Activated naive CD8-positive, alpha-beta T cell treated with anti-CD3 and anti-CD28 coated beads for 36 hours (primary cell): Measurements from ENCODE around the gene GDF15. TPM values are rescaled to one million over a fixed set of nuclear protein-coding genes. Genes with fewer than 3 reads are reported as not detected.

Source experiments
- DNase-seq: peaks from one replicate; pipeline ENCODE4 v3.0.0; 2021
- H3K27ac Mint-ChIP-seq: one replicate; pipeline ENCODE4 v1.8.0; 2022; ENCODE audit warnings: mild to moderate bottlenecking, moderate library complexity, mixed read lengths
- H3K27me3 Mint-ChIP-seq: one replicate; pipeline ENCODE4 v1.8.0; 2022; ENCODE audit warnings: mild to moderate bottlenecking, mixed read lengths
- H3K36me3 Mint-ChIP-seq: one replicate; pipeline ENCODE4 v1.8.0; 2021; ENCODE audit warnings: mild to moderate bottlenecking, mixed read lengths
- H3K4me1 Mint-ChIP-seq: one replicate; pipeline ENCODE4 v1.8.0; 2021; ENCODE audit warnings: mixed read lengths
- H3K4me3 Mint-ChIP-seq: one replicate; pipeline ENCODE4 v1.8.0; 2022; ENCODE audit warnings: mild to moderate bottlenecking, moderate library complexity, mixed read lengths
- H3K9me3 Mint-ChIP-seq: one replicate; pipeline ENCODE4 v1.8.0; 2022; ENCODE audit warnings: mixed read lengths
- total RNA-seq, 2 experiments: library from RNA; stranded (reverse); gene quantifications; one replicate each; pipeline ENCODE4 v1.2.3, GENCODE V29; 2021

GDF15 gene
- total RNA-seq, 2 experiments from 2014 or later = not detected

DNA sequence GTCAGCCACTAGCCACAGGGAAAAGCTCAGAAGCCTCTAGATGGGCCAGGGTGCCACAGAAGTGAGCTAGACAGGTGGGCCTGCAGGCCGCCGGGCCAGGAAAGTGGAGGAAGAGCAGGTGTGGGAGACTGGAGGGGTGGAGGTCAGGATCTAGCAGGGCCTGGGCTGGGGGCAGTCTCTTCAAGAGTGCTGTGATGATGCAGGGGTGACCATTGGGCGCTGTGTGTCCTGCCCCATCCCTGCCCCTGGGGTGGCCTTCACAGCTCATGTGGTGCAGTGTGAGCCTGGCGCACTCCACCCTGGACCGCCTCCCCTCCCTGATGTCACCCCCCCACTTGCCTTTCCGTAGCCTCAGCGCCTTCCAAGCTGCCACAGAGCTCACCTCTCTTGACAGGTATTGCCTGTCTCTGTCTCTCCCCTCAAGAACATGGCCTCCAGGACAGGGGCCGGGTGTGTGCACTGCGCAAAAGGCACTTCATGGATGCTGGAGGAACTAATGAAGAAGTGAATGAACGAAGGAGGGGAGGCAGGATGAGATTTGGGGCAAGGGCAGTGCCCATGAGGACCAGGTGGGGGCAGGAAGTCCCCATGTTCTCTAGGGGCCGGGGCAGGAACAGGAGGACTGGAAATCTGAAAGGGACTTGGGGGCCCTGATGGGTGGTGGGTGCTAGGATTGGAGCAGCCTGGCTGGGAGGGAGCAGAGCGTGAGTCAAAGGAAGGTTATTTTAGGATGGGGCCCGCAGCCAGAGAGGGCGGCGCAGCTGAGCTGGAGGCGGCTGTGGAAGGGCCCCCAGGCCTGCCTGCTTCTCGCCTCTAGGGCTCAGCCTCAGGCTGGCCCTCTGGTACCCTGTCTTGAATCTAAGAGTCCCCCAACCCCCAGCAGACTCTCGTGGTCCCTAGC, 39.8 kb downstream of the GDF15 start:
- Mint-ChIP-seq H3K4me3 (no peak overlapping the region), H3K4me1 (peaks cover 48% of the 10 kb centered on the region), H3K27ac (no peak overlapping the region), H3K36me3 (peaks cover 6% of the 10 kb centered on the region), H3K9me3 (no peaks in the 10 kb centered on the region), H3K27me3 (no peaks in the 10 kb centered on the region)
- DNase-seq = no peak

DNA sequence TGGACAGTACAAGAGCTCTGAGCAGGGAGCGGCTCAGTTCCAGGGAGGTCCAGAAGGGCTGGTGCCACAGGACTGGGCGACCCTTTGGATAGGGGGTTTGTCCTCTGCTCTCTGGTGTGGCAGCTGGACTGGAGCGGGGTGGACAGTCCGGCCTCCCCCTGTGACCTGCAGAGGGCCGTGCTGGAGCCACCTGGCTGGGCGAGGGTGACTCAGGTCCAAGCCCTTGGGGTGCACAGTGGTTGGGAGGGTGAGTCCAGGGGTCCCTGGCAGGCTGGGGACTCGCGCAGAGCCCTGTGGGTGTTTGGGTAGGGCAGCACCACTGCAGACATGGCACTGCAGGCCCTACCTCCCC, 40.4 kb downstream of the GDF15 start:
- Mint-ChIP-seq H3K36me3 (peaks cover 5% of the 10 kb centered on the region), H3K4me1 (peaks cover 44% of the 10 kb centered on the region), H3K27me3 (no peaks in the 10 kb centered on the region), H3K9me3 (no peaks in the 10 kb centered on the region), H3K4me3 (no peak overlapping the region), H3K27ac (no peak overlapping the region)
- DNase-seq = no peak

DNA sequence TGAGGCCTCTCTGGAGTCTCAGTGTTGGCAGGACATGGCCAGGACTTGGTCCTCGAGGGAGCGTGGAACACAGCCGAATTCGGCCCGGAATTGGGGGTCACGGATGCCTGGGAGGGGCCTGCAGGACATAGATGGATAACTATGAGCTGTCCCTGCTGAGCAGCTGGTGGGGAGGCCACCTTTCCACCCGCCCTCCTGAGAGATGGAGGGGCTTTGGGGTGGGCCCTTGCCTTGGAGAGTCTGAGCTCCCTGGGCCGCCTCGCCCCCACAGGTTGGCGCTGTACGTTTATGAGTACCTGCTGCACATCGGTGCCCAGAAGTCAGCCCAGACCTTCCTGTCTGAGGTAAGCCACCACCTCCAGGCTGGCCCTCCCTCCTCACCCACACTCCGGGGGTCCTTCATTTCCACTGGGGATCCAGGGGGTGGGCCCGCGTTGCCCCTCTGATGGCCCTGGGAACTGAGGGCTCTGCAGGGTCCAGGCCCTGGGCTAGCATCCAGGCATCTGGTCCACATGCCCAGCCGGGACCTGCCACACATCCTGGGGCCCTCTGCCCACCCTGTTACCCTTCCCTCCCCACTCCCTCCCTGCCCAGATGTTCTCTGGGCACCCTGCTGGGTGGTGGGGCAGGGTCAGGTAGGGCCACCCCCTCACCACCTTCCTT, 41.3 kb downstream of the GDF15 start:
- Mint-ChIP-seq H3K9me3 (no peaks in the 10 kb centered on the region), H3K4me1 (peaks cover 40% of the 10 kb centered on the region)
- no peak for DNase-seq

DNA sequence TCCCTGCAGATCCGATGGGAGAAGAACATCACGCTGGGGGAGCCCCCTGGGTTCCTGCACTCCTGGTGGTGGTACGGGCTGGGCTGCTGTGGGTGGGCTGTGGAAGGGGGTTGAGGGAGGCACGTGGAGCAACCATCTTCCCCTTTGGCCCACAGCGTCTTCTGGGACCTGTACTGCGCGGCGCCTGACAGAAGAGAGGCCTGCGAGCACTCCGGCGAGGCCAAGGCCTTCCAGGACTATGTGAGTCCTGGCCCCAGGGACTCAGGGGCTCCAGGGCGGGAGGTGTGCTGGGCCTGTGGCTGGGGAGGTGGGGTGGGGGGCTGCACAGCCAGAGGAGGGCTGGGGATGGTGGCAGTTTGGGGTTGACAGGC, 41.8 kb downstream of the GDF15 start:
- DNase-seq = no peak
- H3K4me1 Mint-ChIP-seq = peaks cover 39% of the 10 kb centered on the region
- H3K36me3 Mint-ChIP-seq = peaks cover 1% of the 10 kb centered on the region
- no peaks in the 10 kb centered on the region for H3K27me3 Mint-ChIP-seq
- H3K9me3 Mint-ChIP-seq = no peaks in the 10 kb centered on the region
- H3K27ac Mint-ChIP-seq = no peak overlapping the region
- no peak overlapping the region for H3K4me3 Mint-ChIP-seq

More for the DNA sequence above, 41.3 kb downstream of the GDF15 start:
- H3K36me3 Mint-ChIP-seq = peaks cover 1% of the 10 kb centered on the region
- no peak overlapping the region for H3K27ac Mint-ChIP-seq
- no peaks in the 10 kb centered on the region for H3K27me3 Mint-ChIP-seq
- no peak overlapping the region for H3K4me3 Mint-ChIP-seq

DNA sequence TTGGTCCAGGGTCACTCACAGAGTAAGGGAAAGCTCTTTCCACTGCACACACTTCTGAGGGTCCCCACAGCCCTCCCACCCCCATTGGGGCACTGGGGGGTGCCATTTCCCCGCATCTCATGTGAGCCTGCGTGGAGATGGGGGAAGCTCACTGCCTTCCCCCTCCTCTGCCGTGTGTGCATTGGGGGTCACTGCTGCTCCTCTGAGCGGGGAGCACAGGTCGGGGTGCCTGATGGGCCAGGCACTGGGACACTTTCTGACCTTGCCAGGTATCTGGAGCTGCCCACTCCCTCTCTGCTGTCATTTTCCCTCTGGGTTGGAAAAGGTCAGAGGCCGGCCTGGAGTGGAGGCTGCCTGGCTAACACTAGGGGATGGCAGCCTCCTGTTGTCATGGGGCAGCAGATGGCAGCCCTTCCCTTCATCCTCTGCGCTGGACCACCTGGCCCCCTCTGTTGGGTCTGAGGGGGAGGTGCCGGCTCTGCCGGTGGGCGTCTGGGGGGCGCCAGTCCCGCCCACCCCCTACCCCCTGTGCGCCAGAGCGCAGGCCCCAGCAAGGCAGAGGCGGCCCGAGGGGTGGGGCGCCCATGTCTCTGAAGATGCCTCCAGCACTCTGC, 42.3 kb downstream of the GDF15 start:
- H3K4me1 Mint-ChIP-seq = peaks cover 35% of the 10 kb centered on the region
- no peak overlapping the region for H3K4me3 Mint-ChIP-seq
- no peaks in the 10 kb centered on the region for H3K27me3 Mint-ChIP-seq
- peaks cover 1% of the 10 kb centered on the region for H3K36me3 Mint-ChIP-seq
- H3K9me3 Mint-ChIP-seq = no peaks in the 10 kb centered on the region
- no peak overlapping the region for H3K27ac Mint-ChIP-seq
- no peak for DNase-seq

DNA sequence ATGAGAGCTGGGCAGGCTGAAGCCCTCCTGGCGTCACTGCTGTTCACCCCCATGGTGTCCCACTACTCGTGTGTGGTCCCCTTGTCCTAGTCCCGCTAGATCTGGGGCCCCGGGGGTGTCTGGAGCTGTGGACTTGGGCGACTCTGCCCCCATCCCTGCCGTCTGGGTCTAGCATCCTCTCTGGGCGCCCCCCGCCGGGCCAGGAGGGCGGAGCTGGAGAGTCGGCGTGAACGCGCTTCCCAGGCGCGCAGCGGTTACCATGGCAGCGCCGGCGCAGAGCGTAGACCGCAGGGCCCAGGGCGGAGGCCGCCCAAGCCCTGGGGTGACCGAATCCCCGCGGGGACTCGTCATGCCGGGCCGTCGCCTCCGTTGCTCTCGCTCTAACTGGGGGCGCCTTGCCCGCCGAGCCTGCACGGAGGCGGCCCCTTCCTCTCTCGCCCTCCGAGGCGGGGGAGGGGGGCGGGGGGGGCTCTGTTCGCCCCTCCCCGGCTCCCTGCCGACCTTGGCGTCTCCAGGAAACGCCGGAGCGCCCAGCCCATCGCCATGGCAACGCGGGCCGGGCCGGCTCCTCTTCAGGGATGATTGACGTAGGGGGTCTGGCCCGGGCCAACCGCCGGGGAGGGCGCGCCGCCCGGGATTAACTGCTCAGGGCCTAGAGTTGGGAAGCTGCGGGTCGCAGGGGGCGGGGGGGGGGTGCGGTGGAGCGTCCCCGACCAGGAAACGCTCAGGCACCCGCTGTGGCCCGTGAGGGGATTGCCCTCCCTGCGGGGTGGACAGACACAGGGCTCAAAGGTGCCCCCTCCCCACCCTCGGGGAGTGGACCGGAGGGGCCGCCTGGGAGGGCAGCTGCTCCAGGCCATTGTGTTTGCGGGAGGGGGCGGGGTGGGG, 43.1 kb downstream of the GDF15 start:
- no peaks in the 10 kb centered on the region for H3K27me3 Mint-ChIP-seq
- no peak overlapping the region for H3K4me3 Mint-ChIP-seq
- H3K27ac Mint-ChIP-seq = no peak overlapping the region
- peaks cover 2% of the 10 kb centered on the region for H3K36me3 Mint-ChIP-seq
- peaks cover 33% of the 10 kb centered on the region for H3K4me1 Mint-ChIP-seq
- peak; percentile 91 for DNase-seq
- no peaks in the 10 kb centered on the region for H3K9me3 Mint-ChIP-seq

DNA sequence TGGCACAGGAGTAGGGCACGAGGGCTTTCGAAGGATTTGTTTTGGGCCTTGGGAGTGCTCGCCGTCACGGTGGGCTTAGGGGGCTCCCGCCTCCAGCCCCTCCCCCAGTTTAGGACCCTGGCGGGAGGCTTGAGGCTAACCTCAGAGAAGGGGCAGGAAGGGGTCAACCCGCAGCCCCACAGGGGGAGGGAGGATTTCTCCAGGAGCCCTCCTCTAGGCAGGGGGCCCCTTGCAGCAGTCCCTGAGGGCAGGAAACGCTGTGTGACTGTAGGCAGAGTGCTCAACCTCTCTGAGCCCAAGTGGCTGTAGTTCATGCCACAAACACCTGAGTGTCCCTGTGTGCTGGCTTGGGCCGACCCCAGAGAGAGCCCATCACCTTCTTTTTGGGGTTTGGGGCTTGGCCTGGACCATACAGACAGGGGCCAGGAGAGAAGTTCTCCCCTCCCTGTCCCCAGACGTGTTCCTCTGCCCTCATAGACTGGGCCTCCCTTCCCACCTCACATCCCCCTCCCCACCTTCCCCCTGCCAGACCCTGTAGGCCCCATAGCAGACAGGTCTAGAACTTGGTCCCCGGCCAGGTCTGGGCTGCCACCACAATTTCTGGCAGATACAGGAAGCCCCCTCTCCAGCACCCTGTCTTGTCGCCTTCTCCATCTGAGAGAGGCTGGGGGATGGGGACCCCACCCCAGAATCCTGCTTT, 43.9 kb downstream of the GDF15 start:
- no peaks in the 10 kb centered on the region for H3K27me3 Mint-ChIP-seq
- no peak for DNase-seq

DNA sequence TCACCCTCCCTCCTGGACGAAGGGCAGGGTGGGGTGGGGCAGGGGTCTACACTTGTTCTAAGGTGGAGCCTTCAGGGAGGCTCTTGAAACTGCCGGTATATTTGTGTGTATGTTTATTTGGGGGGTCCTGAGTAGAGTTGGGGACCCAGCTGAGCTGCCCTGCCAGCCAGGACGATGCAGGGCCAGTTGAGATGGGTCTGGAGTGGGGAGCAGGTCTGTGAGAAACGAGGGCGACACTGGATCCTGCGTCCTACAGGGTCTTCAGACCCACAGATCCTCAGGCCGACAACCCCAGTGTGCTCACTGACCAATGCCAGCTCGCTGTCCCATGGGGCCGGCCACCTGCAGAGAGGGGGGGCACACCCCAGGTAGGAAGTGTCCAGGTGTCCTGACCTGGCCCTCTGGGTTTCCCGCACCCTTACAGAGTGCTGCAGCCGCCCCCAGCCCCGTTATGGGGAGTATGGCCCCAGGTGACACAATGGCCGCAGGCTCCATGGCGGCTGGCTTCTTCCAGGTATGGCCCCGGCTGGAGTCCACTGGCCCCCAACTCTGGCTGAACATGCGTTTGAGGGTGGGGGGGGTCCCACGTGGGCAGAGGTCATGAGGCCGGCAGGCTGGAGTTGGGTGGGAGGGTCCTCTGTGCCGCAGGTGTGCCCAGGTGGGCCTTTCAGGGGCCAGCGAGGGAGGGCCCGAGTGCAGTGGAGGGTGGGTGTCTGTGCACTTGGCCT, 44.6 kb downstream of the GDF15 start:
- Mint-ChIP-seq H3K9me3 (no peaks in the 10 kb centered on the region), H3K27ac (no peak overlapping the region), H3K36me3 (peaks cover 8% of the 10 kb centered on the region), H3K27me3 (no peaks in the 10 kb centered on the region), H3K4me1 (peaks cover 27% of the 10 kb centered on the region), H3K4me3 (no peak overlapping the region)
- DNase-seq = no peak

More for the DNA sequence above, 43.9 kb downstream of the GDF15 start:
- Mint-ChIP-seq H3K4me3 (peak overlapping the region; percentile 47), H3K27ac (peak overlapping the region; percentile 42), H3K9me3 (no peaks in the 10 kb centered on the region), H3K36me3 (peaks cover 8% of the 10 kb centered on the region), H3K4me1 (peaks cover 29% of the 10 kb centered on the region)

DNA sequence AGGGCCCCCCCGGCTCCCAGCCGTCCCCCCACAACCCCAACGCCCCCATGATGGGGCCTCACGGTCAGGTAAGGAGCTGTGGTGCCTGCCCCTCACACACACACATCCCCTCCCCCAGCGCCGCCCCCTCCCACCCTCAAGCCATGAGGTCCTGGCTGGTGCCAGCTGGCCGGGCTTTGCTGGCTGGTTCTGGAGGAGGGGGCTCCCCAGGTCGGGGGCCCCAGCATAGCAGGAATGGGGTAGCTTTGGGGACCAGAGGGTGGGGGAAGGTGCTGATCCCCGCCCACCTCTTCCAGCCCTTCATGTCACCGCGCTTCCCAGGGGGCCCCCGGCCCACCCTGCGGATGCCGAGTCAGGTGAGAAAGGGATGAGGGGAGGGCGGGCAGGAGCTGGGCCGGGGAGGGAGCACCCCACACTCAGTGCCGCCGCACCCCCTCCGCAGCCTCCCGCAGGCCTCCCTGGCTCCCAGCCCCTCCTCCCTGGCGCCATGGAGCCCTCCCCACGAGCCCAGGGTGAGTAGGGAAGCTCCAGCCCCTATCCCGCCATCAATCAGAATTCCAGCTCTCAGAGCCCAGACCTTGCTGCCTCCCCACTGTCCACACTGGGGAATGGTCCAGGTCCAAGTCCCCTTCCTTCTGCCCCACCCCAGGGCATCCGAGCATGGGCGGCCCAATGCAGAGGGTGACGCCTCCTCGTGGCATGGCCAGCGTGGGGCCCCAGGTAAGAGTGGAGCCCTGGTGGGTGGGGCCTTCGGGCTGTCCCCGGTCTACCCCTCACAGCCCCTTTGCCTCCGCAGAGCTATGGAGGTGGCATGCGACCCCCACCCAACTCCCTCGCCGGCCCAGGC, 45.6 kb downstream of the GDF15 start:
- DNase-seq = no peak
- no peak overlapping the region for H3K27ac Mint-ChIP-seq
- no peaks in the 10 kb centered on the region for H3K27me3 Mint-ChIP-seq
- H3K9me3 Mint-ChIP-seq = no peaks in the 10 kb centered on the region
- peaks cover 28% of the 10 kb centered on the region for H3K4me1 Mint-ChIP-seq
- H3K4me3 Mint-ChIP-seq = no peak overlapping the region
- H3K36me3 Mint-ChIP-seq = peaks cover 10% of the 10 kb centered on the region

DNA sequence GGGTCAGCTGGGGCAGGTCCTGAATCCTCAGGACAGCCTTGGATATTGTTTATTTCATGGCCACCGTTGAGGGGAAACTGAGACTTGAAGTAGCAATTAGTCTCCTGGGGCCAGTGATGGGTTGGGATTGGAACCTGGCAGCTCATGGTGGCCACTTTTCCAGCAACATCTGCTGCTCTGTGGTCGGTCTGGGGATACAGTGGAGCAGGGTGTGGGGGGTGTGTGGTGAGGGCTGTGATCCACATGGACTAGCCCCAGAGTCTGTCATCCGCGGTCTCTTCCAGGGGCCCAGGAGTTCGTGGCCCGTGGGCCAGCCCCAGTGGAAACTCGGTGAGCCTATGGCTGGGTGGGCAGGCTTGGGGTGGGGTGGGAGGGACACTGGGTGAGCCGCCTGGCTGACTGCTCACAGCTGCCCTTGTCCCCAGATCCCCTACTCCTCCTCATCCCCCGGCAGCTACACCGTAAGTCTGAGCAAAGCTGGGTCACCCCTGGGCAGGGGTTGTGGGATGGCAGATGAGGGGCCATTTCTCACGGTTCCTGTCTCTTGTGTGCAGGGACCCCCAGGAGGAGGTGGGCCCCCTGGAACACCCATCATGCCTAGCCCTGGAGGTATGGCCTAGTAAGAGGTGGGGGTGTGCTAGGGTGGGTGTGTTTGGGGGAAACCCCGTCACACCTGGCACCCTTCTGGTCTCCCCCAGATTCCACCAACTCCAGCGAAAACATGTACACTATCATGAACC, 46.5 kb downstream of the GDF15 start:
- Mint-ChIP-seq H3K36me3 (peaks cover 10% of the 10 kb centered on the region), H3K27ac (peak overlapping the region; percentile 34), H3K9me3 (no peaks in the 10 kb centered on the region), H3K27me3 (no peaks in the 10 kb centered on the region), H3K4me3 (peak overlapping the region; percentile 42), H3K4me1 (peaks cover 31% of the 10 kb centered on the region)
- DNase-seq = no peak

DNA sequence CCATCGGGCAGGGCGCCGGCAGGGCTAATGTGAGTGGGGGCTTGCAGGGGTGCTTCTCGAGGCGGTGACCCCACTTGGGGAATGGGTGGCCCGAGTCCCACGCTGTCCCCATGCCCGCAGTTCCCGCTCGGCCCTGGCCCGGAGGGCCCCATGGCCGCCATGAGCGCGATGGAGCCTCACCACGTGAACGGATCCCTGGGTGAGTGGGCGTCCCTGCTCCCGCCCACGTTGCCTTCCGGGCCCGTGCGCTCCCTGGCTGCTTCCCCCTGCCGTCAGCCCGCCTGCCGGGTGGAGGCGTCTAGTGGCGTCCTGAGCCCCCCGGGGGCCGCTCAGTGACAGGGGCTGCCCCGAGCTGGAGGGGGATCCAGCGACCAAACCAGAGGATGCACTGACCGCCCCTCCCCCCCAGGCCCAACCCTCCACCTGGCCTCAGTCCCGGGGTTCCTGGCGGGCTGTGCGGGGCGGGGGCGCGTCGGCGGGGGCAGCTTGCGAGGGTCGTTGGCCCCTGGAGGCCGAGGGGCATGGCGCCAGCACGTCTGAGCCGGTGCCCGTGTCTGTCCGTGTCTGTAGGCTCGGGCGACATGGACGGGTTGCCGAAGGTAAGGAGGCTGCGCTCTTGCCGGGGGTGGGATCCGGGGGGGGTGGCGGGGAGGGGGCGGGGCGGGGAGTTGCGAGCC, 47.2 kb downstream of the GDF15 start:
- H3K9me3 Mint-ChIP-seq = no peaks in the 10 kb centered on the region
- peak overlapping the region; percentile 40 for H3K4me3 Mint-ChIP-seq
- H3K36me3 Mint-ChIP-seq = peaks cover 10% of the 10 kb centered on the region
- no peak for DNase-seq
- H3K27ac Mint-ChIP-seq = peak overlapping the region; percentile 34
- H3K4me1 Mint-ChIP-seq = peaks cover 31% of the 10 kb centered on the region
- H3K27me3 Mint-ChIP-seq = no peaks in the 10 kb centered on the region

DNA sequence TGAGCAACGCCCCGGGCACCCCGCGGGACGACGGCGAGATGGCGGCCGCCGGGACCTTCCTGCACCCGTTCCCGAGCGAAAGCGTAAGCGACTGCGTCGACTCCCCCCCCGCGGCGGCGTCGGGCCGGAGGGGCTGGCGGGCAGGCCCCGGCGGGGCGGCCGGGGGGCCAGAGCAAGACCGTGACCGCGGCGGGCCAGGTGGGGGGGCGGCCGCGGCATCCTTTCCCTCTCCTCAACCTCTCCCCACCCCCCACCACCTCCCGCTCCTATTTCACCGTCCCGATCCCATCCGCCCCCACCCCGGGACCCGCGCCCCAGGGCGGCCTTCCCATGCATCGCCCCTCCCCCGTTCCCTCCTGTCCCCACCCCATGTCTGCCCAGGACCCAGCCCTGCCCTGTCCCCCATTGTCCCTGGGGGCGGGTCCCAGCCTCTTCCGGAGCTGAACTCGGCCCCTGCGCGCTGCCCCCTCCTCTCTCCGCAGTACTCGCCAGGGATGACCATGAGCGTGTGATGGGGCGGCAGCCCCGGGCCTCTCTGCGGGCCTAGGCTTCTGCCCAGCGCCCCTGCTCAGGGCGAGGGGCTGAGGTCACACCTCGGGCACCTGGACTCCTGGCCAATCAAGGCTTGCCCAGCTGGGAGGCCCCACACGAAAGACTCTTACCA, 47.9 kb downstream of the GDF15 start:
- H3K27me3 Mint-ChIP-seq = no peaks in the 10 kb centered on the region

More for the DNA sequence above, 47.9 kb downstream of the GDF15 start:
- peak overlapping the region; percentile 66 for H3K4me3 Mint-ChIP-seq
- DNase-seq = no peak
- peak overlapping the region; percentile 69 for H3K27ac Mint-ChIP-seq
- peaks cover 29% of the 10 kb centered on the region for H3K4me1 Mint-ChIP-seq
- no peaks in the 10 kb centered on the region for H3K9me3 Mint-ChIP-seq
- H3K36me3 Mint-ChIP-seq = peaks cover 10% of the 10 kb centered on the region
